Right kidney (tissue), 1 donor: ENCODE data around the gene DGKZ.

ENCODE experiments used
- DNase-seq: peaks from one replicate; pipeline ENCODE4 v3.0.0-alpha.2; 2016

Gene DGKZ

GRCh38 chr11:46326813-46327416 is 20.3 kb upstream of the DGKZ start:
- DNase-seq = no peak

GRCh38 chr11:46327829-46328228 is 19.4 kb upstream of the DGKZ start:
- no peak for DNase-seq

- no peak for DNase-seq
Measured at GRCh38 chr11:46330154-46330553, 17.1 kb upstream of the DGKZ start.

- DNase-seq = peak; percentile 51
Measured at GRCh38 chr11:46330563-46331281, 16.5 kb upstream of the DGKZ start.

GRCh38 chr11:46331282-46331984 is 15.8 kb upstream of the DGKZ start:
- DNase-seq = no peak

GRCh38 chr11:46332093-46332567 is 15.1 kb upstream of the DGKZ start:
- no peak for DNase-seq

GRCh38 chr11:46332568-46333393 is 14.5 kb upstream of the DGKZ start:
- peak; percentile 62 for DNase-seq

GRCh38 chr11:46333394-46333947 is 13.8 kb upstream of the DGKZ start:
- DNase-seq = peak; percentile 71

- no peak for DNase-seq
Measured at GRCh38 chr11:46334211-46334610, 13.1 kb upstream of the DGKZ start.

GRCh38 chr11:46335271-46335670 is 12.0 kb upstream of the DGKZ start:
- DNase-seq = no peak

- no peak for DNase-seq
Measured at GRCh38 chr11:46335890-46336562, 11.2 kb upstream of the DGKZ start.

GRCh38 chr11:46336563-46337180 is 10.6 kb upstream of the DGKZ start:
- no peak for DNase-seq

- DNase-seq = no peak
Measured at GRCh38 chr11:46337626-46338345, 9.5 kb upstream of the DGKZ start.

- no peak for DNase-seq
Measured at GRCh38 chr11:46338636-46338987, 8.7 kb upstream of the DGKZ start.

- peak; percentile 71 for DNase-seq
Measured at GRCh38 chr11:46338988-46339666, 8.1 kb upstream of the DGKZ start.

GRCh38 chr11:46339816-46340215 is 7.4 kb upstream of the DGKZ start:
- no peak for DNase-seq

- DNase-seq = no peak
Measured at GRCh38 chr11:46341454-46341853, 5.8 kb upstream of the DGKZ start.

GRCh38 chr11:46342239-46342638 is 5.0 kb upstream of the DGKZ start:
- no peak for DNase-seq

GRCh38 chr11:46343520-46343919 is 3.7 kb upstream of the DGKZ start:
- no peak for DNase-seq

GRCh38 chr11:46345131-46345597 is 2.1 kb upstream of the DGKZ start:
- DNase-seq = no peak
